Adrenal gland (tissue), 12 donors: Measurements from ENCODE around the gene CCDC28A. TPM values are rescaled to one million over a fixed set of nuclear protein-coding genes. Genes with fewer than 3 reads are reported as not detected.

Experiments
- DNase-seq, 7 donors: peaks; one replicate each; pipeline ENCODE4 v3.0.0-alpha.2; 2019 to 2020
- H3K27ac ChIP-seq, 5 donors: fragments of 200-600 bp; sonication (generic) in 4 of 5; 1 replicate in 3 of 5; 2 replicates in 2 of 5; pipeline versions ENCODE4 v1.5.1 to v1.8.0; 2016 to 2020; ENCODE audit warnings: mild to moderate bottlenecking in 1 of 5
- H3K27me3 ChIP-seq: fragments of 200-600 bp; 2 replicates; pipeline ENCODE4 v1.8.0; 2021
- H3K36me3 ChIP-seq, 2 donors: fragments of 200-600 bp; replicated peaks in 1 of 2; 1 replicate in 1 of 2; 2 replicates in 1 of 2; pipeline versions ENCODE4 v1.5.1 to v1.8.0; 2018 to 2022
- H3K4me1 ChIP-seq, 2 donors: fragments of 200-600 bp; replicated peaks in 1 of 2; 1 replicate in 1 of 2; 2 replicates in 1 of 2; pipeline versions ENCODE4 v1.5.1 to v1.8.0; 2018 to 2021
- H3K4me3 ChIP-seq, 4 donors: fragments of 200-600 bp; sonication (generic) in 3 of 4; one replicate each; pipeline ENCODE4 v1.5.1; 2016 to 2018
- H3K9me3 ChIP-seq, 3 donors: fragments of 200-600 bp; sonication (generic) in 1 of 3; replicated peaks in 1 of 3; 1 replicate in 2 of 3; 2 replicates in 1 of 3; pipeline versions ENCODE4 v1.5.1 to v1.8.0; 2016 to 2021
- CTCF ChIP-seq, 6 experiments: fragments of 450-650 bp in 4 of 6; fragments of 200-600 bp in 2 of 6; sonication (generic) in 1 of 6; IDR thresholded peaks; 1 replicate in 5 of 6; 2 replicates in 1 of 6; pipeline versions ENCODE4 v1.5.1 to v1.8.0; 2016 to 2021; ENCODE audit warnings: antibody characterized with exemption in 6 of 6, mild to moderate bottlenecking in 2 of 6, moderate library complexity in 1 of 6
- POLR2A ChIP-seq, 2 donors: fragments of 450-650 bp; IDR thresholded peaks; one replicate each; pipeline ENCODE4 v1.6.1; 2017; ENCODE audit warnings: antibody characterized with exemption in 2 of 2, mild to moderate bottlenecking in 2 of 2, moderate library complexity in 1 of 2
- WGBS, 4 donors: extraction: QIAGEN DNeasy Blood & Tissue Kit in 2 of 4; methylation state at CpG; one replicate each; pipeline versions ENCODE4 v1.1.5 to v1.1.7; 2013 to 2017; 5-methylcytosine and 5-hydroxymethylcytosine counted together
- intact Hi-C, 2 donors: fragments of 100-400 bp; cut with DNase I; formaldehyde crosslinking; loops; one replicate each; pipeline versions ENCODE4 v1.14.1 to v1.15.0; 2022 to 2023
- polyA plus RNA-seq, 3 donors: library from polyadenylated mRNA; stranded (reverse); fragments of 200-250 nt in 2 of 3; fragments of 350-450 nt in 1 of 3; fragmentation: Illumina TruSeq in 1 of 3; extraction: RNeasy Lipid Tissue Mini Kit (QIAGEN cat#74804) in 1 of 3; gene quantifications; one replicate each; pipeline ENCODE4 v1.2.3, GENCODE V29; 2013 to 2014
- total RNA-seq, 9 donors: library from RNA; depleted of rRNA in 4 of 9; stranded (reverse); fragments of >200 nt in 4 of 9; fragments of 120-200 nt in 1 of 9; fragmentation: NEBNext Ultra II Directional in 1 of 9; extraction: Animal tissue kit (Norgen Biotek cat#: 25700) in 1 of 9; gene quantifications; one replicate each; pipeline versions ENCODE4 v1.1.0 to v1.2.4, GENCODE V29; 2013 to 2023
- donor health status: healthy with polysubstance abuse.
- donor health status: Bipolar disorder and iron deficiency.
- donor health status: DM: yes; HTN: yes; CAD: no.
- donor health status: DM: no; HTN: no; CAD: no.
- donor health status: DM: no; HTN: no; CAD: no.
- donor health status: DM: yes; HTN: yes; CAD: no.

The CCDC28A gene
- total and polyA plus RNA-seq, 12 donors: 24.1 to 70.0 (median 44.2) TPM

GRCh38 chr6:138778331-138778730 lies 4.8 kb downstream of the CCDC28A start:
- 94 to 98% (median 96%) methylated on average over 6 of the region's 6 CpGs for WGBS, 4 donors
- H3K36me3 ChIP-seq: peaks cover 0 to 6% of the 10 kb centered on the region in 2 donors
- intact Hi-C loops: no loop called here
- H3K9me3 ChIP-seq: no peaks in the 10 kb centered on the region
- no peak overlapping the region for H3K4me3 ChIP-seq
- no peaks in the 10 kb centered on the region for H3K27me3 ChIP-seq
- no peak overlapping the region for H3K27ac ChIP-seq
- TF ChIP-seq POLR2A (IDR thresholded peaks at IDR 0.05) (no peak), CTCF (IDR thresholded peaks at IDR 0.05) (no peak)
- H3K4me1 ChIP-seq: peaks cover 6 to 7% of the 10 kb centered on the region in 2 donors
- DNase-seq: no peak

- DNase-seq: no peak
- H3K4me3 ChIP-seq: no peak overlapping the region
- no peak overlapping the region for H3K27ac ChIP-seq
- H3K36me3 ChIP-seq: peaks cover 0 to 5% of the 10 kb centered on the region in 2 donors
- WGBS, 4 donors: 59 to 65% (median 63%) methylated on average over 4 of the region's 4 CpGs
- no peaks in the 10 kb centered on the region for H3K27me3 ChIP-seq
- TF ChIP-seq CTCF (IDR thresholded peaks at IDR 0.05) (no peak), POLR2A (IDR thresholded peaks at IDR 0.05) (no peak)
- no peaks in the 10 kb centered on the region for H3K9me3 ChIP-seq
- H3K4me1 ChIP-seq: no peaks in the 10 kb centered on the region
- intact Hi-C loops: no loop called here
These were observed 8.7 kb downstream of the CCDC28A start for GRCh38 chr6:138782243-138782642.

GRCh38 chr6:138785079-138785478 lies 11.5 kb downstream of the CCDC28A start:
- Histone ChIP-seq H3K4me3 (no peak overlapping the region), H3K27ac (no peak overlapping the region), H3K27me3 (no peaks in the 10 kb centered on the region), H3K9me3 (no peaks in the 10 kb centered on the region), H3K4me1 (no peaks in the 10 kb centered on the region), H3K36me3 (no peaks in the 10 kb centered on the region)
- WGBS, 4 donors: 66 to 81% (median 80%) methylated on average over 4 of the region's 4 CpGs
- intact Hi-C loops: no loop called here
- TF ChIP-seq POLR2A (IDR thresholded peaks at IDR 0.05) (no peak), CTCF (IDR thresholded peaks at IDR 0.05) (no peak)
- DNase-seq: no peak

GRCh38 chr6:138785980-138786379 lies 12.4 kb downstream of the CCDC28A start:
- no peak for DNase-seq
- no peaks in the 10 kb centered on the region for H3K4me1 ChIP-seq
- H3K27me3 ChIP-seq: no peaks in the 10 kb centered on the region
- TF ChIP-seq CTCF (IDR thresholded peaks at IDR 0.05) (no peak), POLR2A (IDR thresholded peaks at IDR 0.05) (no peak)
- no peak overlapping the region for H3K27ac ChIP-seq
- H3K36me3 ChIP-seq: peaks cover 0 to 5% of the 10 kb centered on the region in 2 donors
- no peak overlapping the region for H3K4me3 ChIP-seq
- 80 to 92% (median 86%) methylated on average over 3 of the region's 3 CpGs for WGBS, 4 donors
- intact Hi-C loops: no loop called here
- H3K9me3 ChIP-seq: no peaks in the 10 kb centered on the region
